OCI-LY3 (cell line): ENCODE results near the gene MAPT.

Experiments
- EZH2phosphoT487 ChIP-seq: fragments of 200-600 bp; shearing (Covaris generic); IDR thresholded peaks from 2 replicates; pipeline ENCODE4 v1.6.1; 2018; ENCODE audit warnings: antibody characterized with exemption, mixed run types, low read depth
- TF ChIP-seq, protein P1 (sequence below): fragments of 200-600, 300-600 bp; sonication (generic); IDR thresholded peaks from 2 replicates; pipeline ENCODE4 v1.5.1; 2014; ENCODE audit warnings: antibody characterized with exemption, low read length, low read depth

GRCh38 chr17:45919136-45919535, 24.8 kb downstream of the MAPT start:
- TF ChIP-seq, protein P1, sequence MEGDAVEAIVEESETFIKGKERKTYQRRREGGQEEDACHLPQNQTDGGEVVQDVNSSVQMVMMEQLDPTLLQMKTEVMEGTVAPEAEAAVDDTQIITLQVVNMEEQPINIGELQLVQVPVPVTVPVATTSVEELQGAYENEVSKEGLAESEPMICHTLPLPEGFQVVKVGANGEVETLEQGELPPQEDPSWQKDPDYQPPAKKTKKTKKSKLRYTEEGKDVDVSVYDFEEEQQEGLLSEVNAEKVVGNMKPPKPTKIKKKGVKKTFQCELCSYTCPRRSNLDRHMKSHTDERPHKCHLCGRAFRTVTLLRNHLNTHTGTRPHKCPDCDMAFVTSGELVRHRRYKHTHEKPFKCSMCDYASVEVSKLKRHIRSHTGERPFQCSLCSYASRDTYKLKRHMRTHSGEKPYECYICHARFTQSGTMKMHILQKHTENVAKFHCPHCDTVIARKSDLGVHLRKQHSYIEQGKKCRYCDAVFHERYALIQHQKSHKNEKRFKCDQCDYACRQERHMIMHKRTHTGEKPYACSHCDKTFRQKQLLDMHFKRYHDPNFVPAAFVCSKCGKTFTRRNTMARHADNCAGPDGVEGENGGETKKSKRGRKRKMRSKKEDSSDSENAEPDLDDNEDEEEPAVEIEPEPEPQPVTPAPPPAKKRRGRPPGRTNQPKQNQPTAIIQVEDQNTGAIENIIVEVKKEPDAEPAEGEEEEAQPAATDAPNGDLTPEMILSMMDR, result no peak
- no peak for TF ChIP-seq EZH2phosphoT487
